Measurements from ENCODE around the gene ROS1.

ROS1 gene

GRCh38 chr6:117306227-117306790 lies 119.4 kb downstream of the ROS1 start:
- DNase-seq, result no peak

GRCh38 chr6:117304446-117304845 lies 121.3 kb downstream of the ROS1 start:
- no peak for DNase-seq

- no peak for DNase-seq
Observed at GRCh38 chr6:117303323-117303722, 122.4 kb downstream of the ROS1 start.

GRCh38 chr6:117298941-117299340 lies 126.8 kb downstream of the ROS1 start:
- DNase-seq, result no peak

GRCh38 chr6:117290173-117290846 lies 135.4 kb downstream of the ROS1 start:
- no peak for DNase-seq

- no peak for DNase-seq
Observed at GRCh38 chr6:117288083-117288715, 137.5 kb downstream of the ROS1 start.

- no peak for DNase-seq
Observed at GRCh38 chr6:117280922-117281321, 144.8 kb downstream of the ROS1 start.

- no peak for DNase-seq
Observed at GRCh38 chr6:117276778-117277316, 148.9 kb downstream of the ROS1 start.

GRCh38 chr6:117275711-117276110 lies 150.0 kb downstream of the ROS1 start:
- no peak for DNase-seq

GRCh38 chr6:117275205-117275604 lies 150.5 kb downstream of the ROS1 start:
- no peak for DNase-seq

GRCh38 chr6:117272891-117273290 lies 152.9 kb downstream of the ROS1 start:
- DNase-seq, result no peak

GRCh38 chr6:117272032-117272866 lies 153.5 kb downstream of the ROS1 start:
- DNase-seq, result peak in 2 of 3 donors; percentile 22 to 27

- DNase-seq, result no peak
Observed at GRCh38 chr6:117270843-117271507, 154.8 kb downstream of the ROS1 start.

- no peak for DNase-seq
Observed at GRCh38 chr6:117270055-117270842, 155.5 kb downstream of the ROS1 start.

GRCh38 chr6:117269638-117270054 lies 156.1 kb downstream of the ROS1 start:
- no peak for DNase-seq

GRCh38 chr6:117268924-117269323 lies 156.8 kb downstream of the ROS1 start:
- DNase-seq, result no peak

- no peak for DNase-seq
Observed at GRCh38 chr6:117267766-117268534, 157.8 kb downstream of the ROS1 start.

GRCh38 chr6:117267054-117267347 lies 158.7 kb downstream of the ROS1 start:
- no peak for DNase-seq

- DNase-seq, result no peak
Observed at GRCh38 chr6:117266257-117267053, 159.3 kb downstream of the ROS1 start.
